ENCODE measurements around the gene KCNG2. TPM values are rescaled to one million over a fixed set of nuclear protein-coding genes. Genes with fewer than 3 reads are reported as not detected.

KCNG2 gene
- total RNA-seq, 1 donor from 2014 or later: not detected

DNA sequence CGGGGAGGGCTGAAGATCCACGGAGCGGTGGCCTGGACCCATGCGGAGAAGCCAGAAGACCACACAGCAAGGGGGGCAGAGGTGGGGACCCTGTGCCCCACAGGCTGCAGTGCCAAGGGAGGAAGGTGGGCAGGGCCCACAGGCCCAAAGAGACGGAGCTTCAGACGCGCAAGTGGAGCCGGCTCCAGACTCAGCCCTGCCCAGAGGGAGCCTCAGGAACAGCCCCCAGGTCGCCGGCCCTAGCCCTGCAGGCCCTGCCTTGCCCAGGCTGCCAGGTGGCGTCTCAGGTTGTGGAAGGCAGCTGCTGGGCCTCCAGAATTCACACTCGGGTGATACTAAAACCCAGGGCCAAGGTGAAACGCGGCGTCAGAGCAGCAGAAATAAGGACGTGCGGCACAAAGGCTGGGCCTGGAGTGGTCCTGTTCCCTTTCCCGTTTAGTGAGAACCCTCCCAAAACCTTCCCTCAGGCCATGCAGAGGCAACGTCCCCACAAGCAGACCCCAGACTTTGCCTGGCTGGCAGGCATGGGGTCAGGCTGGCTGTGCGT lies 116.9 kb downstream of the KCNG2 start:
- Mint-ChIP-seq H3K27me3 (no peaks in the 10 kb centered on the region), H3K9me3 (ENCODE audit: low read depth) (peaks cover 3% of the 10 kb centered on the region), H3K27ac (no peak overlapping the region), H3K4me1 (ENCODE audit: low read depth) (no peaks in the 10 kb centered on the region), H3K36me3 (ENCODE audit: insufficient read depth) (peaks cover 40% of the 10 kb centered on the region), H3K4me3 (ENCODE audit: low read depth) (no peak overlapping the region)
- TF ChIP-seq, protein P1, sequence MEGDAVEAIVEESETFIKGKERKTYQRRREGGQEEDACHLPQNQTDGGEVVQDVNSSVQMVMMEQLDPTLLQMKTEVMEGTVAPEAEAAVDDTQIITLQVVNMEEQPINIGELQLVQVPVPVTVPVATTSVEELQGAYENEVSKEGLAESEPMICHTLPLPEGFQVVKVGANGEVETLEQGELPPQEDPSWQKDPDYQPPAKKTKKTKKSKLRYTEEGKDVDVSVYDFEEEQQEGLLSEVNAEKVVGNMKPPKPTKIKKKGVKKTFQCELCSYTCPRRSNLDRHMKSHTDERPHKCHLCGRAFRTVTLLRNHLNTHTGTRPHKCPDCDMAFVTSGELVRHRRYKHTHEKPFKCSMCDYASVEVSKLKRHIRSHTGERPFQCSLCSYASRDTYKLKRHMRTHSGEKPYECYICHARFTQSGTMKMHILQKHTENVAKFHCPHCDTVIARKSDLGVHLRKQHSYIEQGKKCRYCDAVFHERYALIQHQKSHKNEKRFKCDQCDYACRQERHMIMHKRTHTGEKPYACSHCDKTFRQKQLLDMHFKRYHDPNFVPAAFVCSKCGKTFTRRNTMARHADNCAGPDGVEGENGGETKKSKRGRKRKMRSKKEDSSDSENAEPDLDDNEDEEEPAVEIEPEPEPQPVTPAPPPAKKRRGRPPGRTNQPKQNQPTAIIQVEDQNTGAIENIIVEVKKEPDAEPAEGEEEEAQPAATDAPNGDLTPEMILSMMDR (IDR thresholded peaks at IDR 0.05; ENCODE audit: unreplicated experiment): no peak
- DNase-seq (ENCODE audit: low spot score, unreplicated experiment): no peak

DNA sequence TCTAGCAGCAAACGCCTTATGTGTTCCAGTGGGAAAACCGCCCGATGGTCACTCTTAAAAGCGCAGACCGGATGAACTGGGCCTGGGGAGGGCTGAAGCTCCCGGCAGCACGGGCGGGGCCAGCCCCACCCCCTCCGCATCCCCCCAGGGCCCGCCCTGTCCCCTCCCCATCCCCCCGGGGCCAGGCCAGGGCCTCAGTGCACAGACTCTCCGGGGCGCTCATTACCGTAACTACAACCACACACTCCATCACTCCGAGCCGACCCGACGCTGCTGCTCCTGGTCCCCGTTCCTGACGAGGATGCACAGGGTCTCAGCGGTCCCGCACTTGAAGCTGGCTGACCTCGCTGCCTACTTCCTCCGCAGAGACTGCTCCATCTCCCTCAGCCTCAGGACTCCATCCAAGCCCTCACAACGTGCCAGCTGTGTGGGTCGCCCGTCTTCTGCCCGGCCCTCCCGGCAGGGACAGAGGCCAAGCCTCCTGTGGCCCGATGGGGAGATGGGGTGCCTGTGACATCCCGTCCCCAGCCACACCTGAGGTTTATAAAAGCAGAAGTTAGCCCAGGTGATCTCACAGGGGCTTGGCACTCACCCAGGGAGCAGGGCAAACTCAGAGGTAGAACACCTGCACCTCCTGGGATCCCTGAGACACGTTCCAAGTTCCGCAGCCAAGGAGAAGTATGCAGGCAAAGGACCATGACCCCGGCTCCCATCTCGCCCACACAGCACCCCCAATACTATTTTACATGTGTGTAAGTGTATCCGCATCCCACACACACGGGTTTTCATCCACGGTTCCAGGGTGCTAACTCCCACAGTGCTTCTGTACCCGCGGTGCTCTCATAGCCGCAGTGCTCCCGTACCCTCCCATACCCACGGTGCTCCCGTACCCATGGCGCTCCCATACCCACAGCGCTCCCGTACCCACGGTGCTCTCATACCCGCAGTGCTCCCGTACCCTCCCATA lies 117.7 kb downstream of the KCNG2 start:
- Mint-ChIP-seq H3K4me1 (ENCODE audit: low read depth) (no peaks in the 10 kb centered on the region), H3K27ac (no peak overlapping the region), H3K36me3 (ENCODE audit: insufficient read depth) (peaks cover 40% of the 10 kb centered on the region), H3K9me3 (ENCODE audit: low read depth) (peaks cover 3% of the 10 kb centered on the region), H3K27me3 (no peaks in the 10 kb centered on the region), H3K4me3 (ENCODE audit: low read depth) (no peak overlapping the region)
- TF ChIP-seq, protein P1 (IDR thresholded peaks at IDR 0.05; ENCODE audit: unreplicated experiment): no peak
- no peak for DNase-seq (ENCODE audit: low spot score, unreplicated experiment)

DNA sequence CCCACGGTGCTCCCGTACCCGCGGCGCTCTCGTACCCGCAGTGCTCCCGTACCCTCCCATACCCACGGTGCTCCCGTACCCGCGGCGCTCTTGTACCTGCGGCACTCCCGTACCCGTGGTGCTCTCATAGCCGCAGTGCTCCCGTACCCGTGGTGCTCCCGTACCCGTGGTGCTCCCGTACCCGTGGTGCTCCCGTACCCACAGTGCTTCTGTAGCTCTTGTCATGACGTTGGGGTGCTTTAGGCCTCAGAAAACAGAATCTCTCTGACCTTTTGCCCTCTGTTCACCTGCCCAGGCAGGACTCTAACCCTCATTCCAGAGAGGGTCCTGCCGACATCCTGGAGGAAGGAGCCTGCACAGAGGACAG lies 118.4 kb downstream of the KCNG2 start:
- TF ChIP-seq, protein P1 (IDR thresholded peaks at IDR 0.05; ENCODE audit: unreplicated experiment): no peak
- peaks cover 3% of the 10 kb centered on the region for H3K9me3 Mint-ChIP-seq (ENCODE audit: low read depth)
- H3K4me1 Mint-ChIP-seq (ENCODE audit: low read depth): no peaks in the 10 kb centered on the region
- DNase-seq (ENCODE audit: low spot score, unreplicated experiment): no peak
- no peak overlapping the region for H3K4me3 Mint-ChIP-seq (ENCODE audit: low read depth)
- H3K27me3 Mint-ChIP-seq: no peaks in the 10 kb centered on the region
- peak overlapping the region; percentile 45 for H3K27ac Mint-ChIP-seq
- peaks cover 39% of the 10 kb centered on the region for H3K36me3 Mint-ChIP-seq (ENCODE audit: insufficient read depth)

DNA sequence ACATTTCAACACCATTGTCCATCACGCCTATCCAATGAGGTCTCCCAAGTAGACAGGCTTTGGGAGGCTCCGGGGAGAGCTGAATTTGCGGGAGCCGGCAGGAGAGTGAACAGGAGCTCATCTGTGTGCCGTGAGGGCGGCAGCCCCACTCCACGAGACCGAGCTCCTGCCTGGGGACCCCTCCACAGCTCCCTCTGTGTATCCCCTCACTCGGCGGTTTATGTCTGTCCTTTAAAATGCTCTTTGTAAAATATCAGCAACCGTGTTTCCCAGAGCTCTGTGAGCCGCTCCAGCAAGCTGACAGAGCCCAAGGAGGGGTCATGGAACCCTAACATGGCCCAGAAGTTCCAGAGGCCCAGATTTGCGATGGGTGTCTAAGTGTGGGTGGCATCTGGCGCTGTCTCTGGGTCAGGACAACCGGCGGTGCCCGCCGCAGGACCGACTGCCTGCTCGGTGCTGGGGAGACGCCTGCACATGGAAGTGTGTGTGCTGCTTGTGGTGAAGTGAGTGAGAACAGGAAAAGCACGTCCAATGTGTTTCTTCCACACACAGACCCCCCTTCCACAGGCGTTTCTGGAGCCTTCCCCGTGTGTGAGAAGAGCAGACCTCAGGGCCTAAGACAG lies 118.9 kb downstream of the KCNG2 start:
- Mint-ChIP-seq H3K4me3 (ENCODE audit: low read depth) (no peak overlapping the region), H3K9me3 (ENCODE audit: low read depth) (peaks cover 3% of the 10 kb centered on the region), H3K36me3 (ENCODE audit: insufficient read depth) (peaks cover 39% of the 10 kb centered on the region), H3K27ac (no peak overlapping the region), H3K27me3 (no peaks in the 10 kb centered on the region), H3K4me1 (ENCODE audit: low read depth) (no peaks in the 10 kb centered on the region)
- no peak for DNase-seq (ENCODE audit: low spot score, unreplicated experiment)
- TF ChIP-seq, protein P1 (IDR thresholded peaks at IDR 0.05; ENCODE audit: unreplicated experiment): no peak

DNA sequence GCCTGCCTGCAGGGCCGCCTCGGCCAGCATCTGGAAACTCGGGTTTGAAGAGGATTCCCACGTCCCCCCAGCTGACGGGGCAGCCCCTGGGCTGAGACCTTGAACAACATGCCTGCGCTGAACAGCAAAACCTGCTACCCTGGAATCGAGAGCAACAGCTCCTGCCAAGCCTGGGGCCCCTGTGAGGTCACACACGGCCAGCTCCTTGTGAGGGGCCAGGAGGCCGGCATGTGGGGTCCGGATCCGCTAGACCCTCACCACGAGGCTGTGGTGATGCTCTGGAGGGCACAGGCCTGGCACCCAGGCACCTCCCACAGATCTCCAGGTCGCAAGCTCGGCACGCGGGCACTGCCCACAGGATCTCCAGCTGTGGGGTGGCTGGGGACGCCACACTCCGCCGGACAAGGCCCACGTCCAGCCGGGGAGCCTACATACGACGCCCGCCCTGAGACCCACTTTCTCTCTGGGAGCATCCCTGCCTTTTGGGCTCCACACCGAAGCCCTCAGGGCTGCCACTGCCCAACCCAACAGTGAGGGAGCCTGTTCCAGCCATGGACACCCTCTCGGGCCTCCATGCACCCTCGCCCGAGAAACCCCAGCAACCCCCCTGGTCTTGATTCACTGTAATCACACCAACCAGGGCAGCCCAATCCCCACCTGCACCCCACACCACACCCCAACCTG lies 119.6 kb downstream of the KCNG2 start:
- no peak for DNase-seq (ENCODE audit: low spot score, unreplicated experiment)
- Mint-ChIP-seq H3K4me1 (ENCODE audit: low read depth) (no peaks in the 10 kb centered on the region), H3K27me3 (no peaks in the 10 kb centered on the region), H3K4me3 (ENCODE audit: low read depth) (no peak overlapping the region), H3K27ac (no peak overlapping the region), H3K9me3 (ENCODE audit: low read depth) (peaks cover 3% of the 10 kb centered on the region), H3K36me3 (ENCODE audit: insufficient read depth) (peaks cover 40% of the 10 kb centered on the region)
- TF ChIP-seq, protein P1 (IDR thresholded peaks at IDR 0.05; ENCODE audit: unreplicated experiment): no peak
